Upper lobe of left lung (tissue), 6 donors: ENCODE results near the gene MRPL50. TPM values are rescaled to one million over a fixed set of nuclear protein-coding genes. Genes with fewer than 3 reads are reported as not detected.

Source experiments
- ATAC-seq, 2 donors: fragments of 200-7000 bp; cut with Tn5 transposase; one replicate each; pipeline ENCODE4 v1.9.1; 2022; ENCODE audit warnings: mild to moderate bottlenecking in 2 of 2, moderate library complexity in 2 of 2; ENCODE audit not compliant: low FRiP score in 2 of 2
- DNase-seq, 2 donors: peaks; one replicate each; pipeline ENCODE4 v3.0.0-alpha.2; 2019 to 2020
- H3K27ac ChIP-seq, 4 donors: fragments of 200-600 bp; sonication (generic); one replicate each; pipeline ENCODE4 v1.5.1; 2016 to 2019
- H3K27me3 ChIP-seq, 4 donors: fragments of 200-600 bp; sonication (generic); one replicate each; pipeline ENCODE4 v1.5.1; 2017 to 2019
- H3K36me3 ChIP-seq, 4 donors: fragments of 200-600 bp; sonication (generic); one replicate each; pipeline ENCODE4 v1.5.1; 2016 to 2019
- H3K4me1 ChIP-seq, 4 donors: fragments of 200-600 bp; sonication (generic); one replicate each; pipeline ENCODE4 v1.5.1; 2018 to 2019
- H3K4me3 ChIP-seq, 4 donors: fragments of 200-600 bp; sonication (generic); one replicate each; pipeline ENCODE4 v1.5.1; 2017 to 2019; ENCODE audit warnings: mild to moderate bottlenecking in 2 of 4, moderate library complexity in 1 of 4
- H3K9me3 ChIP-seq, 4 donors: fragments of 200-600 bp; sonication (generic); one replicate each; pipeline ENCODE4 v1.5.1; 2018 to 2019
- CTCF ChIP-seq, 6 experiments: fragments of 450-650 bp in 4 of 6; fragments of 200-600 bp in 2 of 6; sonication (generic) in 2 of 6; IDR thresholded peaks; one replicate each; pipeline ENCODE4 v1.5.1; 2016 to 2019; ENCODE audit warnings: antibody characterized with exemption in 6 of 6
- EP300 ChIP-seq, 4 donors: sonication (generic); formaldehyde crosslinking; IDR thresholded peaks; one replicate each; pipeline ENCODE4 v1.5.1; 2017; ENCODE audit warnings: antibody characterized with exemption in 4 of 4, control low read depth in 2 of 4
- POLR2A ChIP-seq, 4 donors: fragments of 450-650 bp; IDR thresholded peaks; one replicate each; pipeline ENCODE4 v1.5.1; 2016 to 2017; ENCODE audit warnings: antibody characterized with exemption in 4 of 4, mild to moderate bottlenecking in 2 of 4
- POLR2AphosphoS5 ChIP-seq, 2 donors: sonication (generic); formaldehyde crosslinking; IDR thresholded peaks; one replicate each; pipeline ENCODE4 v1.5.1; 2017; ENCODE audit warnings: antibody characterized with exemption in 2 of 2
- WGBS, 2 donors: methylation state at CpG; one replicate each; pipeline ENCODE4 v1.1.5; 2017 to 2018; 5-methylcytosine and 5-hydroxymethylcytosine counted together
- total RNA-seq, 6 donors: library from RNA; depleted of rRNA in 4 of 6; stranded (reverse); fragments of >200 nt in 4 of 6; gene quantifications; one replicate each; pipeline versions ENCODE4 v1.1.0 to v1.2.1, GENCODE V29; 2016 to 2021
- donor health status: DM: no; HTN: no; CAD: no; lungs with moderate emphysema.
- donor health status: DM: no; HTN: yes; CAD: no; lungs with severe emphysema.

MRPL50 gene
- total RNA-seq, 6 donors from 2014 or later = 3.9 to 13.4 (median 9.2) TPM

- Histone ChIP-seq H3K27ac (no peak overlapping the region), H3K9me3 (no peaks in the 10 kb centered on the region), H3K27me3 (no peaks in the 10 kb centered on the region), H3K4me1 (no peaks in the 10 kb centered on the region), H3K4me3 (no peak overlapping the region), H3K36me3 (no peaks in the 10 kb centered on the region)
- TF ChIP-seq POLR2AphosphoS5 (IDR thresholded peaks at IDR 0.05) = no peak
- TF ChIP-seq CTCF (IDR thresholded peaks at IDR 0.05) = no peak
- TF ChIP-seq POLR2A (IDR thresholded peaks at IDR 0.05) = no peak
- no peak for TF ChIP-seq EP300 (IDR thresholded peaks at IDR 0.05)
- ATAC-seq (no peak), DNase-seq (no peak)
Observed at GRCh38 chr9:101365181-101365580, 33.2 kb downstream of the MRPL50 start.

- ATAC-seq (no peak), DNase-seq (no peak)
- 88 to 89% methylated on average over 5 of the region's 5 CpGs for WGBS, 2 donors
- H3K4me1 ChIP-seq = no peaks in the 10 kb centered on the region
- no peaks in the 10 kb centered on the region for H3K27me3 ChIP-seq
- H3K36me3 ChIP-seq = no peaks in the 10 kb centered on the region
- TF ChIP-seq POLR2A (IDR thresholded peaks at IDR 0.05) (no peak), CTCF (IDR thresholded peaks at IDR 0.05) (no peak)
- H3K4me3 ChIP-seq = no peak overlapping the region
- no peaks in the 10 kb centered on the region for H3K9me3 ChIP-seq
- H3K27ac ChIP-seq = no peak overlapping the region
Observed at GRCh38 chr9:101362450-101362849, 36.0 kb downstream of the MRPL50 start.

- ATAC-seq (no peak), DNase-seq (no peak)
- Histone ChIP-seq H3K27me3 (no peaks in the 10 kb centered on the region), H3K27ac (no peak overlapping the region), H3K4me3 (no peak overlapping the region), H3K9me3 (no peaks in the 10 kb centered on the region), H3K4me1 (no peaks in the 10 kb centered on the region), H3K36me3 (no peaks in the 10 kb centered on the region)
- no peak for TF ChIP-seq POLR2AphosphoS5 (IDR thresholded peaks at IDR 0.05)
- TF ChIP-seq POLR2A (IDR thresholded peaks at IDR 0.05) = no peak
- no peak for TF ChIP-seq CTCF (IDR thresholded peaks at IDR 0.05)
- no peak for TF ChIP-seq EP300 (IDR thresholded peaks at IDR 0.05)
Observed at GRCh38 chr9:101360647-101361046, 37.8 kb downstream of the MRPL50 start.

- DNase-seq (no peak), ATAC-seq (no peak)
- H3K36me3 ChIP-seq = no peaks in the 10 kb centered on the region
- 78 to 83% methylated on average over 1 of the region's 1 CpG for WGBS, 2 donors
- no peak for TF ChIP-seq CTCF (IDR thresholded peaks at IDR 0.05)
- no peak for TF ChIP-seq EP300 (IDR thresholded peaks at IDR 0.05)
- TF ChIP-seq POLR2AphosphoS5 (IDR thresholded peaks at IDR 0.05) = no peak
- TF ChIP-seq POLR2A (IDR thresholded peaks at IDR 0.05) = no peak
- H3K9me3 ChIP-seq = no peaks in the 10 kb centered on the region
- no peaks in the 10 kb centered on the region for H3K4me1 ChIP-seq
- H3K27ac ChIP-seq = no peak overlapping the region
- H3K27me3 ChIP-seq = no peaks in the 10 kb centered on the region
- H3K4me3 ChIP-seq = no peak overlapping the region
Observed at GRCh38 chr9:101359679-101360078, 38.7 kb downstream of the MRPL50 start.

GRCh38 chr9:101356619-101357018, 41.8 kb downstream of the MRPL50 start:
- DNase-seq = no peak
- H3K27ac ChIP-seq = no peak overlapping the region
- no peaks in the 10 kb centered on the region for H3K4me1 ChIP-seq
- H3K9me3 ChIP-seq = no peaks in the 10 kb centered on the region
- no peak overlapping the region for H3K4me3 ChIP-seq
- H3K27me3 ChIP-seq = no peaks in the 10 kb centered on the region
- H3K36me3 ChIP-seq = no peaks in the 10 kb centered on the region
- WGBS, 2 donors = 100% methylated on average over 1 of the region's 1 CpG; no CpG with 5 or more reads in 1 of the 2 donors
- no peak for TF ChIP-seq POLR2AphosphoS5 (IDR thresholded peaks at IDR 0.05)
- TF ChIP-seq CTCF (IDR thresholded peaks at IDR 0.05) = no peak
- no peak for TF ChIP-seq EP300 (IDR thresholded peaks at IDR 0.05)
- TF ChIP-seq POLR2A (IDR thresholded peaks at IDR 0.05) = no peak
- no peak for ATAC-seq
